Measurements from ENCODE around the gene STRA6. TPM values are rescaled to one million over a fixed set of nuclear protein-coding genes. Genes with fewer than 3 reads are reported as not detected.

STRA6 gene
- total RNA-seq, 2 experiments from 2014 or later = not detected

GRCh38 chr15:74214324-74215021, 11.9 kb upstream of the STRA6 start:
- no TSS peak for BruUV-seq (replicated peaks)
- no peak overlapping the region for H3K27ac ChIP-seq (ENCODE audit: low read depth, low read length, poor library complexity, severe bottlenecking)
- no peak for DNase-seq (ENCODE audit: low spot score)
- H3K9me3 ChIP-seq (ENCODE audit: low read length) = no peaks in the 10 kb centered on the region
- no peaks in the 10 kb centered on the region for H3K4me1 ChIP-seq (ENCODE audit: insufficient read depth, low read length, poor library complexity, severe bottlenecking)
- intact Hi-C loops (cut with micrococcal nuclease; ENCODE audit: unreplicated experiment) = no loop called here
- ChIA-PET CTCF (ENCODE audit: unreplicated experiment) (no interaction called here), POLR2A (no interaction called here)
- no peaks in the 10 kb centered on the region for H3K79me2 ChIP-seq (ENCODE audit: insufficient read depth, low read depth, low read length)
- no peaks in the 10 kb centered on the region for H3K9me2 ChIP-seq (ENCODE audit: insufficient read depth, low read length)
- no peaks in the 10 kb centered on the region for H4K20me1 ChIP-seq (ENCODE audit: insufficient read depth, low read length)
- no peak overlapping the region for H3K4me2 ChIP-seq (ENCODE audit: low read length)
- TF ChIP-seq CTCF (conservative IDR thresholded peaks at IDR 0.05; ENCODE audit: low read length) (no peak), EZH2phosphoT487 (IDR thresholded peaks at IDR 0.05; ENCODE audit: borderline replicate concordance, low read depth, low read length) (no peak)
- no peak overlapping the region for H3K4me3 ChIP-seq (ENCODE audit: low read depth, low read length, poor library complexity, severe bottlenecking)
- no peak overlapping the region for H2AFZ ChIP-seq (ENCODE audit: low read length)
- no peaks in the 10 kb centered on the region for H3K36me3 ChIP-seq (ENCODE audit: insufficient read depth, low read length)

- BruUV-seq (replicated peaks) = no TSS peak
- no peaks in the 10 kb centered on the region for H3K9me3 ChIP-seq (ENCODE audit: low read length)
- no peak overlapping the region for H3K4me2 ChIP-seq (ENCODE audit: low read length)
- POLR2A ChIA-PET = no interaction called here
- TF ChIP-seq EZH2phosphoT487 (IDR thresholded peaks at IDR 0.05; ENCODE audit: borderline replicate concordance, low read depth, low read length) = no peak
- TF ChIP-seq CTCF (conservative IDR thresholded peaks at IDR 0.05; ENCODE audit: low read length) = no peak
- no peaks in the 10 kb centered on the region for H3K4me1 ChIP-seq (ENCODE audit: insufficient read depth, low read length, poor library complexity, severe bottlenecking)
- no peaks in the 10 kb centered on the region for H3K9me2 ChIP-seq (ENCODE audit: insufficient read depth, low read length)
- no peak for DNase-seq (ENCODE audit: low spot score)
- H3K36me3 ChIP-seq (ENCODE audit: insufficient read depth, low read length) = no peaks in the 10 kb centered on the region
- no peak overlapping the region for H3K27ac ChIP-seq (ENCODE audit: low read depth, low read length, poor library complexity, severe bottlenecking)
- H3K4me3 ChIP-seq (ENCODE audit: low read depth, low read length, poor library complexity, severe bottlenecking) = no peak overlapping the region
- intact Hi-C loops (cut with micrococcal nuclease; ENCODE audit: unreplicated experiment) = no loop called here
- H2AFZ ChIP-seq (ENCODE audit: low read length) = no peak overlapping the region
- H4K20me1 ChIP-seq (ENCODE audit: insufficient read depth, low read length) = no peaks in the 10 kb centered on the region
- H3K79me2 ChIP-seq (ENCODE audit: insufficient read depth, low read depth, low read length) = no peaks in the 10 kb centered on the region
- CTCF ChIA-PET (ENCODE audit: unreplicated experiment) = no interaction called here
These were observed 11.3 kb upstream of the STRA6 start for GRCh38 chr15:74213858-74214284.

GRCh38 chr15:74212494-74212893, 9.9 kb upstream of the STRA6 start:
- no peak for TF ChIP-seq CTCF (conservative IDR thresholded peaks at IDR 0.05; ENCODE audit: low read length)
- TF ChIP-seq EZH2phosphoT487 (IDR thresholded peaks at IDR 0.05; ENCODE audit: borderline replicate concordance, low read depth, low read length) = no peak
- no peaks in the 10 kb centered on the region for H4K20me1 ChIP-seq (ENCODE audit: insufficient read depth, low read length)
- no peaks in the 10 kb centered on the region for H3K9me2 ChIP-seq (ENCODE audit: insufficient read depth, low read length)
- no peaks in the 10 kb centered on the region for H3K9me3 ChIP-seq (ENCODE audit: low read length)
- ChIA-PET CTCF (ENCODE audit: unreplicated experiment) (no interaction called here), POLR2A (no interaction called here)
- BruUV-seq (replicated peaks) = no TSS peak
- intact Hi-C loops (cut with micrococcal nuclease; ENCODE audit: unreplicated experiment) = no loop called here
- H3K4me3 ChIP-seq (ENCODE audit: low read depth, low read length, poor library complexity, severe bottlenecking) = no peak overlapping the region
- no peak overlapping the region for H3K27ac ChIP-seq (ENCODE audit: low read depth, low read length, poor library complexity, severe bottlenecking)
- no peaks in the 10 kb centered on the region for H3K4me1 ChIP-seq (ENCODE audit: insufficient read depth, low read length, poor library complexity, severe bottlenecking)
- H3K4me2 ChIP-seq (ENCODE audit: low read length) = no peak overlapping the region
- H3K36me3 ChIP-seq (ENCODE audit: insufficient read depth, low read length) = no peaks in the 10 kb centered on the region
- H3K79me2 ChIP-seq (ENCODE audit: insufficient read depth, low read depth, low read length) = no peaks in the 10 kb centered on the region
- H2AFZ ChIP-seq (ENCODE audit: low read length) = no peak overlapping the region
- DNase-seq (ENCODE audit: low spot score) = no peak

Data from OCI-LY7 (cell line).